ENCODE results near the gene C4A. TPM values are rescaled to one million over a fixed set of nuclear protein-coding genes. Genes with fewer than 3 reads are reported as not detected.

The C4A gene
- total and polyA plus RNA-seq, 10 of the 15 experiments (the other 5 are each of a cell fraction or from before 2014, with no cell fraction given) = 0.13 to 5.4 (median 0.88) TPM; not detected in 1

DNA sequence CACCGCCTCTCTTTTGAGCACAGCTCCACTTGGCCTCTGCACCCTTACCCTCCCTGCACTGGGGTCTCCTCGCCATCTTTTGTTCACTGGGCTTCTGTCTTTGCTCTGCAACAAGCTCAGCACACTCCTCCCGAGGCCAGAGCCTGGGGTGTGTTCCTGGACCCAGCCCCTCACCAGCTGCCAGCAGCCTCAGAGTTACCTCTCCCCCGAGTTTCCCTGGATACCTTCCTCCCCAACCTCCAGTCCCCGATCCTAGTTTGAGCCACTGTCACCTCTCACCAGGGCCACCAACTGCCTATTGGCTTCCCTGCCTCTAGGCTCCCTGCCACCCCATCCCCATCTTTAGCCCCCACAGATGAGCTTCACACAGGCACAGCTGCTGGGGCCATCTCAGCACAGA lies 68.7 kb downstream of the C4A start (continued):
- TF ChIP-seq, protein P1, sequence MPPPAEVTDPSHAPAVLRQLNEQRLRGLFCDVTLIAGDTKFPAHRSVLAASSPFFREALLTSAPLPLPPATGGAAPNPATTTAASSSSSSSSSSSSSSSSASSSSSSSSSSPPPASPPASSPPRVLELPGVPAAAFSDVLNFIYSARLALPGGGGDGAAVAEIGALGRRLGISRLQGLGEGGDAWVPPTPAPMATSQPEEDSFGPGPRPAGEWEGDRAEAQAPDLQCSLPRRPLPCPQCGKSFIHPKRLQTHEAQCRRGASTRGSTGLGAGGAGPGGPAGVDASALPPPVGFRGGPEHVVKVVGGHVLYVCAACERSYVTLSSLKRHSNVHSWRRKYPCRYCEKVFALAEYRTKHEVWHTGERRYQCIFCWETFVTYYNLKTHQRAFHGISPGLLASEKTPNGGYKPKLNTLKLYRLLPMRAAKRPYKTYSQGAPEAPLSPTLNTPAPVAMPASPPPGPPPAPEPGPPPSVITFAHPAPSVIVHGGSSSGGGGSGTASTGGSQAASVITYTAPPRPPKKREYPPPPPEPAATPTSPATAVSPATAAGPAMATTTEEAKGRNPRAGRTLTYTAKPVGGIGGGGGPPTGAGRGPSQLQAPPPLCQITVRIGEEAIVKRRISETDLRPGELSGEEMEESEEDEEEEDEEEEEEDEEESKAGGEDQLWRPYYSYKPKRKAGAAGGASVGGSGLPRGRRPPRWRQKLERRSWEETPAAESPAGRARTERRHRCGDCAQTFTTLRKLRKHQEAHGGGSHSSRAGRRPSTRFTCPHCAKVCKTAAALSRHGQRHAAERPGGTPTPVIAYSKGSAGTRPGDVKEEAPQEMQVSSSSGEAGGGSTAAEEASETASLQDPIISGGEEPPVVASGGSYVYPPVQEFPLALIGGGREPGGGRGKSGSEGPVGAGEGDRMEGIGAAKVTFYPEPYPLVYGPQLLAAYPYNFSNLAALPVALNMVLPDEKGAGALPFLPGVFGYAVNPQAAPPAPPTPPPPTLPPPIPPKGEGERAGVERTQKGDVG (CRISPR knock-in tag; IDR thresholded peaks at IDR 0.05) = no peak

MicroRNAs encoded within 50 kb of the gene (microRNA counts, 767-probe panel; counts per million panel counts)
- microRNA hsa-miR-1236 = 784 counts per million, percentile 18 among the panel's probes with 10 or more counts

Small RNA genes within 50 kb of the gene (microRNA-seq; reads per million reads assigned to microRNA genes)
- not detected for gene MIR1236

Small RNA genes within 50 kb of the gene (small RNA-seq; reads per million reads assigned to genes)
- gene AL645922.1 = not detected

Other genes with a start within 250 kb of the C4A start
Only the 7 nearest of the 32 such genes appear.
- gene C2, start 54.3 kb upstream of the C4A start, total RNA-seq (2014; rRNA removed) = 0.06 and 0.16 TPM in 2 replicates
- not detected in 2 replicates for gene C2, start 54.3 kb upstream of the C4A start, total RNA-seq (2014; rRNA removed; fragmentation: Illumina TruSeq; extraction: Trizol)
- 0.58 and 0.97 TPM in 2 replicates for gene C2, start 54.3 kb upstream of the C4A start, total RNA-seq (2021)
- gene C2, start 54.3 kb upstream of the C4A start, polyA plus RNA-seq (2011; rRNA removed) = 0.27 and 0.65 TPM in 2 replicates
- 0.21 TPM in 1 of 2 replicates, not detected in the other for gene C2, start 54.3 kb upstream of the C4A start, polyA plus RNA-seq (2014; fragmentation: Illumina TruSeq; extraction: Trizol)
- not detected for gene C2, start 54.3 kb upstream of the C4A start, polyA plus RNA-seq (2014; fragmentation: Nextera tagmentation; extraction: Ambion mirVana)
- gene C2, start 54.3 kb upstream of the C4A start, polyA plus RNA-seq (2014; rRNA removed) = 0.18 TPM in 1 of 2 replicates, not detected in the other
- under 1 TPM in 1 of 2 experiments, not detected in 1; 0.15 TPM for gene C2, start 54.3 kb upstream of the C4A start, polyA plus RNA-seq (2016; fragmentation: Nextera tagmentation; extraction: Ambion mirVana)
- gene CFB, start 36.0 kb upstream of the C4A start, total RNA-seq (2014; rRNA removed) = not detected in 2 replicates
- gene CFB, start 36.0 kb upstream of the C4A start, total RNA-seq (2014; rRNA removed; fragmentation: Illumina TruSeq; extraction: Trizol) = not detected in 2 replicates
- gene CFB, start 36.0 kb upstream of the C4A start, total RNA-seq (2021) = 0.44 and 0.72 TPM in 2 replicates
- not detected in 2 replicates for gene CFB, start 36.0 kb upstream of the C4A start, polyA plus RNA-seq (2011; rRNA removed)
- gene CFB, start 36.0 kb upstream of the C4A start, polyA plus RNA-seq (2014; fragmentation: Illumina TruSeq; extraction: Trizol) = not detected in 2 replicates
- gene CFB, start 36.0 kb upstream of the C4A start, polyA plus RNA-seq (2014; fragmentation: Nextera tagmentation; extraction: Ambion mirVana) = under 1 TPM in 1 of 2 experiments, not detected in 1; 0.09 TPM
- not detected in 2 replicates for gene CFB, start 36.0 kb upstream of the C4A start, polyA plus RNA-seq (2014; rRNA removed)
- 1 to 10 TPM in 1 of 2 experiments, not detected in 1; 1.7 TPM for gene CFB, start 36.0 kb upstream of the C4A start, polyA plus RNA-seq (2016; fragmentation: Nextera tagmentation; extraction: Ambion mirVana)
- gene NELFE, start 23.1 kb upstream of the C4A start, total RNA-seq (2014; rRNA removed) = 49.0 and 51.9 TPM in 2 replicates
- 64.9 and 68.5 TPM in 2 replicates for gene NELFE, start 23.1 kb upstream of the C4A start, total RNA-seq (2014; rRNA removed; fragmentation: Illumina TruSeq; extraction: Trizol)
- gene NELFE, start 23.1 kb upstream of the C4A start, total RNA-seq (2021) = 47.6 and 51.1 TPM in 2 replicates
- 29.0 and 39.5 TPM in 2 replicates for gene NELFE, start 23.1 kb upstream of the C4A start, polyA plus RNA-seq (2011; rRNA removed)
- 42.8 and 68.2 TPM in 2 replicates for gene NELFE, start 23.1 kb upstream of the C4A start, polyA plus RNA-seq (2014; fragmentation: Illumina TruSeq; extraction: Trizol)
- 10 to 100 TPM in 1 of 2 experiments, 1 to 10 TPM in 1; 8.5 to 20.0 TPM for gene NELFE, start 23.1 kb upstream of the C4A start, polyA plus RNA-seq (2014; fragmentation: Nextera tagmentation; extraction: Ambion mirVana)
- 63.5 and 75.9 TPM in 2 replicates for gene NELFE, start 23.1 kb upstream of the C4A start, polyA plus RNA-seq (2014; rRNA removed)
- 100 to 1,000 TPM in 1 of 2 experiments, 10 to 100 TPM in 1; 95.1 to 105 TPM for gene NELFE, start 23.1 kb upstream of the C4A start, polyA plus RNA-seq (2016; fragmentation: Nextera tagmentation; extraction: Ambion mirVana)
- 29.1 and 34.6 TPM in 2 replicates for gene SKIC2, start 22.9 kb upstream of the C4A start, total RNA-seq (2014; rRNA removed)
- gene SKIC2, start 22.9 kb upstream of the C4A start, total RNA-seq (2014; rRNA removed; fragmentation: Illumina TruSeq; extraction: Trizol) = 20.5 and 20.8 TPM in 2 replicates
- 73.7 and 79.2 TPM in 2 replicates for gene SKIC2, start 22.9 kb upstream of the C4A start, total RNA-seq (2021)
- gene SKIC2, start 22.9 kb upstream of the C4A start, polyA plus RNA-seq (2011; rRNA removed) = 13.6 and 20.8 TPM in 2 replicates
- gene SKIC2, start 22.9 kb upstream of the C4A start, polyA plus RNA-seq (2014; fragmentation: Illumina TruSeq; extraction: Trizol) = 22.5 and 30.3 TPM in 2 replicates
- gene SKIC2, start 22.9 kb upstream of the C4A start, polyA plus RNA-seq (2014; fragmentation: Nextera tagmentation; extraction: Ambion mirVana) = 1 to 10 TPM; 3.3 to 9.3 TPM
- gene SKIC2, start 22.9 kb upstream of the C4A start, polyA plus RNA-seq (2014; rRNA removed) = 41.2 and 41.4 TPM in 2 replicates
- gene SKIC2, start 22.9 kb upstream of the C4A start, polyA plus RNA-seq (2016; fragmentation: Nextera tagmentation; extraction: Ambion mirVana) = 10 to 100 TPM; 55.5 to 63.7 TPM
- 17.4 and 17.6 TPM in 2 replicates for gene DXO, start 9.9 kb upstream of the C4A start, total RNA-seq (2014; rRNA removed)
- 11.7 and 12.3 TPM in 2 replicates for gene DXO, start 9.9 kb upstream of the C4A start, total RNA-seq (2014; rRNA removed; fragmentation: Illumina TruSeq; extraction: Trizol)
- gene DXO, start 9.9 kb upstream of the C4A start, total RNA-seq (2021) = 18.5 and 20.2 TPM in 2 replicates
- gene DXO, start 9.9 kb upstream of the C4A start, polyA plus RNA-seq (2011; rRNA removed) = 6.5 and 13.4 TPM in 2 replicates
- 14.7 and 14.9 TPM in 2 replicates for gene DXO, start 9.9 kb upstream of the C4A start, polyA plus RNA-seq (2014; fragmentation: Illumina TruSeq; extraction: Trizol)
- 1 to 10 TPM; 4.5 to 6.4 TPM for gene DXO, start 9.9 kb upstream of the C4A start, polyA plus RNA-seq (2014; fragmentation: Nextera tagmentation; extraction: Ambion mirVana)
- 21.4 and 23.5 TPM in 2 replicates for gene DXO, start 9.9 kb upstream of the C4A start, polyA plus RNA-seq (2014; rRNA removed)
- 10 to 100 TPM; 18.9 to 20.8 TPM for gene DXO, start 9.9 kb upstream of the C4A start, polyA plus RNA-seq (2016; fragmentation: Nextera tagmentation; extraction: Ambion mirVana)
- 2.4 and 3.2 TPM in 2 replicates for gene C4B, start 32.7 kb downstream of the C4A start, total RNA-seq (2014; rRNA removed)
- 1.1 TPM in 2 replicates for gene C4B, start 32.7 kb downstream of the C4A start, total RNA-seq (2014; rRNA removed; fragmentation: Illumina TruSeq; extraction: Trizol)
- gene C4B, start 32.7 kb downstream of the C4A start, total RNA-seq (2021) = 3.1 and 5.6 TPM in 2 replicates
- gene C4B, start 32.7 kb downstream of the C4A start, polyA plus RNA-seq (2011; rRNA removed) = 0.89 and 2.0 TPM in 2 replicates
- gene C4B, start 32.7 kb downstream of the C4A start, polyA plus RNA-seq (2014; fragmentation: Illumina TruSeq; extraction: Trizol) = 0.43 and 1.7 TPM in 2 replicates
- gene C4B, start 32.7 kb downstream of the C4A start, polyA plus RNA-seq (2014; fragmentation: Nextera tagmentation; extraction: Ambion mirVana) = under 1 TPM in 1 of 2 experiments, not detected in 1; 0.13 TPM
- 2.4 and 4.6 TPM in 2 replicates for gene C4B, start 32.7 kb downstream of the C4A start, polyA plus RNA-seq (2014; rRNA removed)
- under 1 TPM; 0.62 to 0.86 TPM for gene C4B, start 32.7 kb downstream of the C4A start, polyA plus RNA-seq (2016; fragmentation: Nextera tagmentation; extraction: Ambion mirVana)
- gene CYP21A2, start 56.4 kb downstream of the C4A start, total RNA-seq (2014; rRNA removed) = 0.23 TPM in 1 of 2 replicates, not detected in the other
- gene CYP21A2, start 56.4 kb downstream of the C4A start, total RNA-seq (2014; rRNA removed; fragmentation: Illumina TruSeq; extraction: Trizol) = not detected in 2 replicates
- 0.61 and 0.92 TPM in 2 replicates for gene CYP21A2, start 56.4 kb downstream of the C4A start, total RNA-seq (2021)
- 0.04 TPM in 1 of 2 replicates, not detected in the other for gene CYP21A2, start 56.4 kb downstream of the C4A start, polyA plus RNA-seq (2011; rRNA removed)
- not detected in 2 replicates for gene CYP21A2, start 56.4 kb downstream of the C4A start, polyA plus RNA-seq (2014; fragmentation: Illumina TruSeq; extraction: Trizol)
- not detected for gene CYP21A2, start 56.4 kb downstream of the C4A start, polyA plus RNA-seq (2014; fragmentation: Nextera tagmentation; extraction: Ambion mirVana)
- not detected in 2 replicates for gene CYP21A2, start 56.4 kb downstream of the C4A start, polyA plus RNA-seq (2014; rRNA removed)
- not detected for gene CYP21A2, start 56.4 kb downstream of the C4A start, polyA plus RNA-seq (2016; fragmentation: Nextera tagmentation; extraction: Ambion mirVana)

All from GM12878 (cell line).